ENCODE results near the gene RALGAPA1.
"Not testable (repeated sequence)": the region's sequence is repeated elsewhere in the genome, so short reads cannot be mapped to it uniquely, and the experiment has no call there.

The RALGAPA1 gene

DNA sequence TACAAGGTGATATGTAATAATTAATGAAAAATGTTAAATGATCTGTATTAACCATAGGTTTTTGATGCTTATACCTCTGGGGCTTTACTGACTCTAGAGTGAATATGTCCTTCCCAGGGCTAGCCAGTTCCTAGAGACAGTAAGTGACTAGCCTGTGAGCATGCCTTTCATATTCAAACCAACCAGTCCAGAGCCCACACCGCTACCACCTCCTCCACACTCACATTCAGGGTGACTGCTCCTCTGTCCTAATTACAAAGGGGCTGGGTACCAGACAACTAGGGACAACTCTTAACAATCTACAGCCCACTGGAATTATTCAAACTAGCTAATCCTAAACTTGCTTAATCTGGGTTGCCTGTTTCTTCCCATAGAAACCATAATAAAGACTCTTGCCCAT lies 49.0 kb downstream of the RALGAPA1 start:
- no peak for DNase-seq

DNA sequence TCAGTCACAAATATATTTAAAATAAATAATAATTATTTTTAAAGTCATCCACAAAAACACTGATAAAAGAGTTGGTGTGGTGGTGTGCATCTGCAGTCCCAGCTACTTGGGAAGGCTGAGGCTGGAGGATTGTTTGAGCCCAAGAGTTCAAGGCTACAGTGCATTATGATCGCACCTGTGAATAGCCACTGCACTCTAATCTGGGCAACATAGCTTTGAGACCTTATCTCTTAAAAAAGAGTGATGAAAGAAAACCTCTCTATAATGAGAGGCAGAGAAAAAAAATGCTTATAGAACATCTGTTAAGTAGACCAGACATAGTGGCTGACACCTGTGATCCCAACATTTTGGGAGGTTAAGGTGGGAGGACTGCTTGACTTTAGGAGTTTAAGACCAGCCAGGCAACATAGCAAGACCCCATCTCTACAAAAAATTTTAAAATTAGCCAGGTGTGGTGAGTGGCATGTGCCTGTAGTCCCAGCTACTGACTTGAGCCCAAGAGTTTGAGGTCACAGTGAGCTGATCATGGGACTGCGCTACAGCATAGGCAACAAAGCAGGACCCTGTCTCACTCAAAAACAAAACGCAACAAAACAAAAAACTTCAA lies 50.5 kb downstream of the RALGAPA1 start:
- DNase-seq = no peak

DNA sequence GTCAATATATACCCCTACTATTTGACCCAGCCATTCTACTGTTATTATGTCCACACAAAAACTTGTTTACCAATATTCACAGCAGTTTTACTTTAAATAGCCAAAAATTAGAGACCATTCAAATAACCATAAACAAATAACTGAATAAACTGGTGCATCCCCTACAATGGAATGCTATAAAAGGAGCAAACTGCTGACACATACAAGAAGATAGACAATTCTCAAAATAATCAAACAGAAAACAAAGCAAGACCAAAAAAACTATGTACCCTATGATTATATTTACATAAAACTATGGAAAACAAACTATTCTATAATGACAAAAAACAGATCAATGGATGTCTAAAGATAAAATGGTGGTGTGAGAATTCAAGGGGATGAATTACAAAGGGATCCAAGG lies 54.4 kb downstream of the RALGAPA1 start:
- DNase-seq = no peak

DNA sequence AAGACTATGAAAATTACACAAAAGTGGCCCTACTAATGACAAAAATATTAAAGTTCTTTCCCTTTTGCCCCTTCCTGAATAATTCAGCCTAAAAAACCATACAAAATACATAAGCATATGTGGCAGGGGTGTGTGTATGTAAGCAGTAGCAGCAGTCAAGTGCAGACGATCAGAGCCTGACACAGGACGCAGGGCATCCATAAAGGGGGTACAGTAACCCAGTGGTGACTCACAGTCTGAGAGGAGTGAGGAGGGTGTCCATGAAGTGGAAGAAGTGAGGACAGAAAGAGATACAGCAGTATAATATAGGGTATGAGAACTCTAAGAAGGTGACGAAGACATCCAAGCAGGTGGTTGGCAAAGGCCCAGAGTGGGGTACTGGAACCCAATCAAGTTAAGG lies 56.7 kb downstream of the RALGAPA1 start:
- no peak for DNase-seq

DNA sequence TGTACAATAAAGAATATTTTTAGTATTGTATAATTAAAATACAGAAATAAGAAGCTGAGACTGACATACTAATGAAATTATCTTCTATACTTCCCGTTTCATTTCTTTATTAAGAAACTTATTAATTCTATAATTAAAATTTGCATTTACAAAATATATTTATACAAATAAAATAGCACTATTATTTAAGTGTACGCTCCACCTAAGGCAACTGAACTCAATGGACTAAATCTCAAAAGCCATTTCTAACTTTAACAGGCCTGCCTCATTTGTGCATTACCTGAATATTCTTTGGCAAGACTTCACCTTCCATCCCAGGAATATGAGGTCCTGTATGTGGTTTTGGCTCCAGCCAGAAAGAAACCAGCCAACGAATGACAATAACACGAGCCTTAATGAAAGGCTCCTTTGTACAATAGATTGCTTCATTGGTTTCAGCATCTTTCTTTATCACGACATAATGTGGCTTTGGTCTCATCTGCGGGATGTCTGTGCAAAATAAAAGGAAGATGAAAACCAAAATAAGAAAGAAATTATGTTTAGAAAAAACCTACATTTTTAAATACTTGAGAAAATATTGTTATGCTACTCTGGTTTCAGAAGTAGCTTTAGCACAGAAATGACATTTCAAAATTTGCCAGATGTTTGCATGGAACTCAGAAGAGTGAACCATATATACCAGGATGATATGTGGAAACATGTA lies 58.7 kb downstream of the RALGAPA1 start:
- no peak for DNase-seq

DNA sequence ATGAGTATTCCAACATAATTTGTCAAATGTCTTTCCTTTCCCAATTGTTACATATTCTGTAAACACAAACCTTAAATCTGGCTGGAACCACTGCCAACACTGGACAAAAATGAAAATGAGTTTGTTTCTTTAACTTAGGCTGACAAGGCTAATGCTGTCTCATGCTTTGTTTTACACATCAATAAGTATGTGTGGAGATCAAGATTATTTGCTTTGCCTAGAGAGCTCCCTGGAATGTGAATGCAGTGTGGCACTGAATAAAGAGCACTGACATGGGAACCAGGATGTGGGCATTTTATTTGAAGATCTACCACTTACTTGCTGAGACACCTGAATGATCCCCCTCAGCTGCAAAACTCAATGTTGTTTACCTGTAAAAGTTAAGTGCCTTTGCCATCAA lies 61.7 kb downstream of the RALGAPA1 start:
- no peak for DNase-seq

DNA sequence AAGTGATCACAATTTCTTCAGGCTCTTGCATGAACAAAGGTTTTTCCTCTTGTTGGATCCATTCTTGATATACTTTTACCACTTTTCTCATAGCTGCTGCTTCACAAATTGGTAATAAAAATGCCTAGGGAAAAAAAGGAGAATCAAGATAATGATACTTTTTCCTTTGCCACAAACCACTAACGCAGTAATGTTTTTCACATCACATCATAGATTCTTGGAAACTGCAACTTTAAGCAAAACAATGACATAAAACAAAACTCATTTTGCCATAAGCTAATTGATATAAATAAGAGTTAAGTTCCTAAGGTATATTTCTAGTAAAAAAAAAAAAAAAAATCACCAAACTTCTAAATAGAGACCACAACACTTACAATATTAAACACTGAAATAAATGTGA lies 66.7 kb downstream of the RALGAPA1 start:
- no peak for DNase-seq

DNA sequence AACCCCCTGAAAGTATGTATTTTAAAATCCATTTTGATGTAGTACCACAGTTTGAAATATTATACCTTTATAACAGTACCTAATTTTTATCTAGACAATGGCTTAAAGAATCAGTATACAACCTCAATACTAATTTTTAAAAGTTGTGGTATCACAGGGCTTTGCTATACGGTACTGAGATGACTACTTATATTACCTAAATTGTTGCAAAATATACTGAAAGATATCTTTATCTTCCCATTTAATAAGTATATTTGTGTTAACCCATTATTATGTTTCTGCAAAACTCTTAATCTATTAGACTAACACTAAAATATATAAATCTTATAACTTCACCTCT lies 67.1 kb downstream of the RALGAPA1 start:
- no peak for DNase-seq

DNA sequence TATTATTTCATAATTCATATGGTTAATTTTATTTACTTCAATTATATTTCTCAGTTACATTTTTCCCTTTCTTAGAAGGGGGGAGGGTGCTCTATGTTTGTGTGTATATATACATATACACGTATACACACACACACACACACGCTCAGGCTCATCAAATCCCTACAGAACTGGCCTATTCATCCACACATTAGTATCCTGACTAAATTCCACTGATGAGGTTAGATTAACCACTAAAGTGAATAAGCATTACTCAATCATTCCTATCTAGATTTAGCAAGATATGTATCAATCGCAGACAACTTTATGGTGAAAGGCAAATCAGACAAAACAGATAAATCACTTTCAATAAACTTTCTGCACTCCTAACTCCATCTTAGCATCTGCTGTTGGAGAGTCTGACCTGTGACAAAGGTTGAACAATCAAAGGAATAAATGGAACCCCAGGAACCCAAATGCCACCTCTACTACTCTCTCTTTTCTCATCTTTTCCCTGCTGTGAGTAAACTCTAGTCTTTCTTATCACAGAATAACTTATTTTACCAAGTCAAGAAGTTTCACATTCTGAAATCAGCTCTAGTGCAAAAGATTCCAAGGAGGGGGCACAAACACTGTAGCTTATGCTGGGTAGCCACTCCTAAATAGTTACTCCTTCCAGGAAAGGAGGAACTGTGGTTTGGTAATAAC lies 67.6 kb downstream of the RALGAPA1 start:
- DNase-seq = no peak

DNA sequence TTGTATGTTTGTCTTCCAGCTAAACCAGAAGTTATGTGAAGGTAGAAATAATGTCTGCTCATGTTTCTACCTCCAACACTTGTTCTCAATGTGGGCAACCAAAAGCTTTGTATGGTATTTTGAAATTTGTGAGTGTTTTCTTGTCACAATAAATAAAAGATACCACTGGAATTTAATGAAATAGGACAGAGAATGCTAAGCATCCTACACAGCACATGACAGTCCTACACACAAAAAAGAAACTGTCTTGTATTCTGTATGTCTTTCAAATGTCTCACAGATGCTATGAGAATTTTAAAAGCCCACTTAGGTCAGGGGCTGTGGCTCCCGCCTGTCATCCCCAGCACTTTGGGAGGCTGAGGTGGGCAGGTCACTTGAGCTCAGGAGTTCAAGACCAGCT lies 68.9 kb downstream of the RALGAPA1 start:
- DNase-seq = no peak

DNA sequence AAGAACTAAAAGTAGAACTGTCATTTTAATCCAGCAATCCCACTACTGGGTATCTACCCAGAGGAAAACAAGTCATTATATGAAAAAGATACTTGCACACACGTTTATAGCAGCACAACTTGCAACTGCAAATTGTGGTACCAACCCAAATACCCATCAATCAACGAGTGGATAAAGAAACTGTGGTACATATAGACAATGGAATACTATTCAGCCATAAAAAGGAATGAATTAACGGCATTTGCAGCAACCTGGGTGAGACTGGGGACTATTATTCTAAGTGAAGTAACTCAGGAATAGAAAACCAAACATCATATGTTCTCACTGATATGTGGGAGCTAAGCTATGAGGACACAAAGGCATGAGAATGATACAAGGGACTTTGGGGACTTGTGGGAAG lies 73.9 kb downstream of the RALGAPA1 start:
- DNase-seq = not testable (repeated sequence)

DNA sequence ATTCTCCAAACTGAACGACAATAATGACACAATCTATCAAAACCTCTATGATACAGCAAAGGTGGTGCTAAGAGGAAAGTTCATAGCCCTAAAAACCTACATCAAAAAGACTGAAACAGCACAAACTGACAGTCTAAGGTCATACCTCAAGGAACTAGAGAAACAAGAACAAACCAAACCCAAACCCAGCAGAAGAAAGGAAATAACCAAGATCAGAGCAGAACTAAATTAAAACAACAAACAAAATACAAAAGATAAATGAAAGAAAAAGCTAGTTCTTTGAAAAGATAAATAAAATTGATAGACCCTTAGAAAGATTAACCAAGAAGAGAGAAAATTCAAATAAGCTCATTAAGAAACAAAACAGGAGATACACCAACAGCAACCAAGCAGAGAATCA lies 75.6 kb downstream of the RALGAPA1 start:
- not testable (repeated sequence) for DNase-seq

DNA sequence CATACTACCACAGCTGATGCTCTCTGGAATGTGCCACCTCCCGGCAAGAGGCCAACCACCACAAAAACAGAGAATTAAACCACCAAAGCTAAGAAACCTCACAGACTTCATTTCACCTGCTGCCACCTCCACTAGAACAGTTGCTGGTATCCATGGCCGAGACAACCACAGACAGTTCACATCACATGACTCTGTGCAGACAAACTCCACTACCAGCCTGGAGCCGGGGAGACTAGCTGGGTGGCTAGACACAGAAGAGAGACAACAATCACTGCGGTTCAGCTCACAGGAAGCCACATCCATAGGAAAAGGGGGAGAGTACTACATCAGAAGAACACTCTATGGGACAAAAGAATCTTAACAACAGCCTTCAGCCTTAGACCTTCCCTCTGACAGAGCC lies 78.2 kb downstream of the RALGAPA1 start:
- DNase-seq = no peak

DNA sequence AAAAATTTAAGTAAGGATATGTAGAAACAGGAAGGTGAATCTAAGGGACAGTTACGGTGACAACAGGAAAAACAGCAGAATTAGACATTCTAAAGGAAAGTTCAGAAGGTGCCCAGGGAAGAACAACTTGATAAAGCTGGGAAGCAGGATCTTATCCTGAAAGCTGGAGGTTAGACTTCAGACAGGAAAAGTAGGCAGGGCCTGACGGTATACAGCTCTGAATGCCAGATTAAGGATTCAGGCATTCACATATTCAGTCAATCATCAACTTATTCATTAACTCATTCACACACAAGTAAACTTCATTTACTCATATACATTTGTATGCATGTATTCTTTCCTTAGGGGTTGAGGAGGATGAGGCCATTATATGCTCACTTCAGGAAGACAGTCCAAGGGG lies 81.3 kb downstream of the RALGAPA1 start:
- no peak for DNase-seq

DNA sequence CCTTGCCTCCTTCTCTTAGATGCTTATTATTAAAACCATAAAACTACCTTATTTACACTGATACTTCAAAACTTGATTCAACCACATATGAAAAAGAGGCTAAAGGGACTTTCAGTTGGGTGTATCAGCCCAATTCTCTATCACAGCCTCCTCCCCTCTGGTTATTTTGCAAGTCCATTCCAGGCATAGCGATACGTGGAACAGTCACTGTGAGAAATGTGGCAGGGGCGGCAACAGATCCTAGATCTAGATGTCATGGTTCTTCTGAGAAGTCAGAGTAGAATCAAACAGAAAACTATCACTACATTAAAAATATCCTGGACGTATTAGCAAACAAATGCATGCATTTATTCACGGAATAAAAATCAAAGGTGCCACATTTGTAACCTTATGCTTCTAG lies 83.2 kb downstream of the RALGAPA1 start:
- no peak for DNase-seq

DNA sequence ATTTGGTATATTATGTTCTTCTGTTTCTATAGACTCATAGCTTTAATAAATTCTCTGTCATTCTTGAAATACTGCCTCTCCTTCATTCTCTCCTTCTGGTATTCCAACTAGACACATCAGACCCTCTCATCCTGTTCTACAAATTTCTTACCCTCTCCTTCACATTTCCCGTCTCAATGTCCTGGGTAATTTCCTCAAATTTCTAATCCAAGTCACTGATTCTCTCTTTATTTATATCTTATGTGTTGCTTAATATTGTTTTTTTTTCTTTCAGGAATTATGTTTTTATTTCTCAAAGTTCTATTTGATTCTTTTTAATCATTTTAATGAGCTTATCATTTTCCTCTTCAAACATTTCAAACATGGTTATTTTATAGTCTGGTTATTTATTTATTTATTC lies 94.0 kb downstream of the RALGAPA1 start:
- DNase-seq = no peak

DNA sequence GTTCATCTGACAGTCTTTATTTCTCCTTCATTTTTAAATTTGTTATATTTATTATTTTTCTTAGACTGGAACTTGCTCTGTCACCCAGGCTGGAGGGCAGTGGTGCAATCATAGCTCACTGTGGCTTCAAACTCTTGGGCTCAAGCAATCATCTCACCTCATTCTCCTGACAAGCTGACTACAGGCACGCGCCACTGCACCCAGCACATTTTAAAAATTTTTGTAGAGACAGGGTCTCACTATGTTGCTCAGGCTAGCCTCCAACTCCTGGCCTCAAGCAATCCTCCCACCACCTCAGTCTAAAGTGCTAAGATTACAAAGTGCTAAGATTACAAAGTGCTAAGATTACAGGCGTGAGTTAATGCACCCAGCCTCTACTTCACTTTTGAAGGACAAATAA lies 96.6 kb downstream of the RALGAPA1 start:
- no peak for DNase-seq

DNA sequence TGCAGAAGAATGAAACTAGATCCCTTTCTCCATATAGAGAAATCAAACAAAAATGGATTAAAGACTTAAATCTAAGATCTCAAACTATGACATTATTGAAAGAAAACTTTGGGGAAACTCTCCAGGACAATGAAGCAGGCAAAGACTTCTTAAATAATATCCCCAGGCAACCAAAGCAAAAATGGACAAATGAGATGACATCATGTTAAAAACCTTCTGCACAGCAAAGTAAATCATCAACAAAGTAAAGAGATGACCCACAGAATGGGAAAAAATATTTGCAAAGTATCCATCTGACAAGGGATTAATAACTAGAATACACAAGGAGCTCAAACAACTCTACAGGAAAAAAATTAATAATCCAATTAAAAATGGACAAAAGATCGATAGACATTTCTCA lies 101.0 kb downstream of the RALGAPA1 start:
- no peak for DNase-seq

DNA sequence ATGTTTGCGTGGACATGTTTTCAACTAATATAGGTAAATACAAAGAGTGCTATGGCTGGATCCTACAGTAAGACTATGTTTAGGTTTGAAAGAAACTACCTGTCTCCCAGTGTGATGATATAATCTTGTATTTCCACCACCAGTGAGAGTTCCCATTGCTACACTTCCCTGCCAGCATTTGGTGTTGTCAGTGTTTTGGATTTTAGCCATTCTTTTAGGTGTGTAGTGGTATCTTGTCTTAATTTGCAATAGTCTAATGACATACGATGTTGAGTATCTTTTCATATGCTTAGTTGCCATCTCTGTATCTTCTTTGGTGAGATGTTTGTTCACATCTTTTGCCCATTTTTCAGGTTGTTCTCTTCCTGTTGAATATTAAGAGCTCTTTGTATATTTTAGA lies 103.5 kb downstream of the RALGAPA1 start:
- no peak for DNase-seq

DNA sequence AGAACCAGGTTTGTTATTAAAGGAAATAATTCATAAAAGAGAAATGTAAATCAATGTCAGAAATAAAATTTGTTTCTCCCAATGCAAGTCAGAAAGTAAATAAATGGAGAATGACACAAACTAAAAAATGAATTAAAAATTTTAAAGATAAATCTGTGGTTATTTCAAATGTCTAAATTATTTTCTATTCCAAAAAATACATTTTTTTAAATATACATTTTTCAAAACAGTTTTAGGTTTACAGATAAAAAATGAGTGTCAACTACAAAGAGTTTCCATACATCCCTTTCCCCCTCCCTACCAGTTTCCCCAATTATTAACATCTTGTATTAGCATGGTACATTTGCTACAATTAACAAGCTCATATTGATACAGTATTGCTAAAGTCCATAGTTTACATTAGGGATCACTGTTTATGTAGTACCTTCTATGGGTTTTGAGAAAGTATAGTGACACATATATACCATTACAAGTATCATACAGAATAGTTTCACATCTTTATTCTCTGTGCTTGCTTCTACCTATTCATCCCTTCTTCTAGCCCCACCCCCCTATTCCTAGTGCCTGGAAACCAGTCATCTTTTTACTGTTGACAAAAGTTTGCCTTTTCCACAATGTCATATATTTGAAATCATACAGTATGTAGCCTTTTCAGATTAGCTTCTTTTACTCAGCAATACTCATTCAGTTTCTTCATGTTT lies 104.2 kb downstream of the RALGAPA1 start:
- no peak for DNase-seq

DNA sequence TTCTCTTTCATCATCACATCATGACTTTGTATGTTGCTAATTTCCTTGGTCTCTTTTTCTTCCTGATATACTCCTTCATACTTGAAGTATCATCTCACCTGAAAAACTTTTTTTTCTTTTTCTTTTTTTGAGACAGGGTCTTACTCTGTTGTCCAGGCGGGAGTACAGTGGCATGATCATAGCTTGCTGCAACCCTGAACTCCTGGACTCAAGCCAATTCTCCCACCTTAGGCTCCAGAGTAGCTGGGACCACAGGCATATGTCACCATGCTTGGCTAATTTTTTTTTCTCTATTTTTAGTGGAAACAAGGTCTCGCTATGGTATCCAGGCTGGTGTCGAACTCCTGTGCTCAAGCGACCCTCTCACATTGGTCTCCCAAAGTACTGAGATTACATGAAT lies 107.6 kb downstream of the RALGAPA1 start:
- DNase-seq = no peak

DNA sequence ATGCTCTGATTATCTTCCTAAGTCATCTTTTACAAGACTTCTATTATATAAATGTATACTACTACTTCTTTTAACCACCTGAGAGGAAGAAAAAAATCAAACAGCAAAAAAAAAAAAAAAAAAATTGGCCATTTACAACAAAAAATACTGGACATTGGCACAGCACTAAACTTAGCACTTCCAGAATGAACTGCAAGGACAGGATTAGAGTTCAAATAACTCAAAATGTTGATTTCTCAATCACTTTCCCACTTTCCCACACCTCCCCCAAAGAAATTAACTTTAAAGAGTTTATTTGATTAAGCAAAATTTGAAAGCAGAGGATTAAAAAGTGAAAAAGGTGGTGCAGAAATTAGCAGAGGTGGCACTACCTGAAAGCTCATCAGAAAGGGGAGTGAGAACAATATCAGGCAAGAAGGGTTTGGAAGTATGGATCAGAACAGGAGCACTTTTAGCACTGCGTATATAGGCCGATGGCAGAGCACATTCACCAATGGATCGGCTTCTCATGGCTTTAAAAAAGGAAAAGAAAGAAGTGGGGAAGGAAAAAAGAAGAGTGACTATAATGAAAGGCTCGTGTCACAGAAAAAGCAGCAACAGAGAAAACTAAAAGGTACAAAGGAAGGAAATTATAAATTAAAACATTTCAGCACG lies 109.2 kb downstream of the RALGAPA1 start:
- DNase-seq = no peak

DNA sequence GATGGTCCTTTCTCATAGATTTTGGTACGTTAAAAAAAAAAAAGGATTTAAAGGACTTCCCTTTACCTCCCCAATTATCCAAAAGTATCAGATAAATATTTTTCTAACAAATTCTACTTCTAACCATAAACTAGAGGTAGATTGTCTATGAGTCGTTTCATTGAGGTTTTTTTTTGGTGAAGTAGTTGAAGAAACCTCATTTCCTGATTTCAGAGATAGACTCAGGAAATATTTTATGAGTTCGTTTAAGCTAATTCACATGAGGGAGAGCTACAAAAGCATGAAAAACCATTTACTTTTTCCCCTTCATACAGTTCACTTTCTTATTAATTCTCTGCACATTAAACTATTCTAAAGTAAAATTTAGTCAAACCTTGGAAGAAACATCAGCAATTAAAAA lies 112.5 kb downstream of the RALGAPA1 start:
- no peak for DNase-seq

DNA sequence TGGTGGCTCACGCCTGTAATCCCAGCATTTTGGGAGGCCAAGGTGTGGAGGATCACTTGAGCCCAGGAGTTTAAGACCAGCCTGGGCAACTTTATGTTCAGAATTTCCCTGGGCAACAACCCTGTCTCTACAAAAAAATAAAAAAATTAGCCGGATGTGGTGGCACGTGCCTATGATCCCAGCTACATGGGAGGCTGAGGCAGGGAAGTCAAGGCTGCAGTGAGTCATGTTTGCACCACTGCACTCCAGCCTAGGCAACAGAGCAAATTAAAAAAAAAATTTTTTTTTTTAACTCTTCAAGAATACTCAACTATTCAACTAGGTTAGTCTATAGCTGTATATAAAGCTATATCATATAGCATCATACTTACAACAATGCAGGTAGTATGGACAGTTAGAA lies 113.0 kb downstream of the RALGAPA1 start:
- DNase-seq = no peak

Measured in activated CD4-positive, alpha-beta T cell treated with anti-CD3 and anti-CD28 coated beads, Interleukin-2, amount 50 U/mL, for 48 hours (primary cell).